Measurements from ENCODE around the gene TSPYL4.
A peak's percentile ranks its signal among the peaks of the same experiment; 100 is the strongest.

Gene TSPYL4

GRCh38 chr6:116298273-116298672 lies 44.4 kb upstream of the TSPYL4 start:
- H3K4me2 ChIP-seq (ENCODE audit: low read length) = no peak overlapping the region
- H3K9me3 ChIP-seq (ENCODE audit: insufficient read depth, low read length) = peaks cover 12% of the 10 kb centered on the region; the same call in 1 of the 2 replicates
- H3K4me1 ChIP-seq (ENCODE audit: low read length) = peaks cover 43% of the 10 kb centered on the region
- no peak overlapping the region for H3K4me3 ChIP-seq (ENCODE audit: low read length)
- H3K27me3 ChIP-seq (ENCODE audit: low read depth, low read length) = no peaks in the 10 kb centered on the region
- no peak overlapping the region for H2AFZ ChIP-seq (ENCODE audit: low read depth, low read length)
- H3K79me2 ChIP-seq (ENCODE audit: low read length) = no peaks in the 10 kb centered on the region
- peaks cover 10% of the 10 kb centered on the region for H3K36me3 ChIP-seq (replicated peaks; ENCODE audit: low read depth, low read length)
- H3K27ac ChIP-seq (ENCODE audit: low read length) = no peak overlapping the region
- TF ChIP-seq EZH2phosphoT487 (IDR thresholded peaks at IDR 0.05; ENCODE audit: low read depth) (no peak), CTCF (IDR thresholded peaks at IDR 0.05; ENCODE audit: low read depth, low read length) (no peak)
- no peaks in the 10 kb centered on the region for H4K20me1 ChIP-seq (ENCODE audit: insufficient read depth, low read length)
- H3K9ac ChIP-seq (ENCODE audit: low read length) = no peak overlapping the region

GRCh38 chr6:116292553-116292952 lies 38.7 kb upstream of the TSPYL4 start:
- Histone ChIP-seq H4K20me1 (ENCODE audit: insufficient read depth, low read length) (no peaks in the 10 kb centered on the region), H3K9me3 (ENCODE audit: insufficient read depth, low read length) (no peaks in the 10 kb centered on the region), H3K36me3 (replicated peaks; ENCODE audit: low read depth, low read length) (no peaks in the 10 kb centered on the region), H3K27me3 (ENCODE audit: low read depth, low read length) (no peaks in the 10 kb centered on the region), H3K4me3 (ENCODE audit: low read length) (no peak overlapping the region), H3K27ac (ENCODE audit: low read length) (no peak overlapping the region), H3K9ac (ENCODE audit: low read length) (no peak overlapping the region), H3K4me2 (ENCODE audit: low read length) (no peak overlapping the region), H2AFZ (ENCODE audit: low read depth, low read length) (no peak overlapping the region), H3K4me1 (ENCODE audit: low read length) (peaks cover 39% of the 10 kb centered on the region), H3K79me2 (ENCODE audit: low read length) (no peaks in the 10 kb centered on the region)
- TF ChIP-seq CTCF (IDR thresholded peaks at IDR 0.05; ENCODE audit: low read depth, low read length) = no peak
- TF ChIP-seq EZH2phosphoT487 (IDR thresholded peaks at IDR 0.05; ENCODE audit: low read depth) = no peak

- H3K9ac ChIP-seq (ENCODE audit: low read length) = no peak overlapping the region
- no peak overlapping the region for H3K4me3 ChIP-seq (ENCODE audit: low read length)
- H2AFZ ChIP-seq (ENCODE audit: low read depth, low read length) = peak overlapping the region; percentile 43; the same call in 1 of the 2 replicates
- H3K79me2 ChIP-seq (ENCODE audit: low read length) = no peaks in the 10 kb centered on the region
- no peak overlapping the region for H3K27ac ChIP-seq (ENCODE audit: low read length)
- no peaks in the 10 kb centered on the region for H3K9me3 ChIP-seq (ENCODE audit: insufficient read depth, low read length)
- peaks cover 39% of the 10 kb centered on the region for H3K4me1 ChIP-seq (ENCODE audit: low read length)
- no peak for TF ChIP-seq EZH2phosphoT487 (IDR thresholded peaks at IDR 0.05; ENCODE audit: low read depth)
- no peak for TF ChIP-seq CTCF (IDR thresholded peaks at IDR 0.05; ENCODE audit: low read depth, low read length)
- no peaks in the 10 kb centered on the region for H3K27me3 ChIP-seq (ENCODE audit: low read depth, low read length)
- H3K36me3 ChIP-seq (replicated peaks; ENCODE audit: low read depth, low read length) = no peaks in the 10 kb centered on the region
- no peaks in the 10 kb centered on the region for H4K20me1 ChIP-seq (ENCODE audit: insufficient read depth, low read length)
- no peak overlapping the region; the same call in 1 of the 2 replicates for H3K4me2 ChIP-seq (ENCODE audit: low read length)
Observed at GRCh38 chr6:116291701-116292396, 38.0 kb upstream of the TSPYL4 start.

- H3K36me3 ChIP-seq (replicated peaks; ENCODE audit: low read depth, low read length) = no peaks in the 10 kb centered on the region
- H2AFZ ChIP-seq (ENCODE audit: low read depth, low read length) = no peak overlapping the region
- H3K4me2 ChIP-seq (ENCODE audit: low read length) = no peak overlapping the region
- no peak overlapping the region for H3K4me3 ChIP-seq (ENCODE audit: low read length)
- TF ChIP-seq CTCF (IDR thresholded peaks at IDR 0.05; ENCODE audit: low read depth, low read length) = no peak
- no peak for TF ChIP-seq EZH2phosphoT487 (IDR thresholded peaks at IDR 0.05; ENCODE audit: low read depth)
- no peaks in the 10 kb centered on the region for H3K9me3 ChIP-seq (ENCODE audit: insufficient read depth, low read length)
- no peaks in the 10 kb centered on the region for H3K27me3 ChIP-seq (ENCODE audit: low read depth, low read length)
- H3K9ac ChIP-seq (ENCODE audit: low read length) = no peak overlapping the region
- no peak overlapping the region for H3K27ac ChIP-seq (ENCODE audit: low read length)
- H3K4me1 ChIP-seq (ENCODE audit: low read length) = peaks cover 39% of the 10 kb centered on the region
- no peaks in the 10 kb centered on the region for H3K79me2 ChIP-seq (ENCODE audit: low read length)
- no peaks in the 10 kb centered on the region for H4K20me1 ChIP-seq (ENCODE audit: insufficient read depth, low read length)
Observed at GRCh38 chr6:116290799-116291198, 36.9 kb upstream of the TSPYL4 start.
